HG02610 (cell line): ENCODE measurements around the gene EGFL6.

ENCODE experiments used
- ATAC-seq: cut with Tn5 transposase; IDR thresholded peaks from one replicate; pipeline ENCODE4 v1.9.1; 2021; ENCODE audit warnings: mild to moderate bottlenecking, moderate library complexity; ENCODE audit not compliant: unreplicated experiment

The EGFL6 gene

GRCh38 chrX:13569479-13570260, at the start of gene EGFL6:
Gene EGFL6 (plus strand): TSS chrX:13569601. CDS start chrX:13569862, 261 bp downstream.
- ATAC-seq: no peak

- no peak for ATAC-seq
These were observed 49.0 kb upstream of the EGFL6 start for GRCh38 chrX:13520351-13520750.

- ATAC-seq: no peak
These were observed 48.5 kb upstream of the EGFL6 start for GRCh38 chrX:13520936-13521335.

- no peak for ATAC-seq
These were observed 46.6 kb upstream of the EGFL6 start for GRCh38 chrX:13522811-13523210.

GRCh38 chrX:13533726-13534125, 35.7 kb upstream of the EGFL6 start:
- ATAC-seq: no peak

GRCh38 chrX:13535376-13536165, 33.8 kb upstream of the EGFL6 start:
- ATAC-seq: no peak

GRCh38 chrX:13536551-13536950, 32.9 kb upstream of the EGFL6 start:
- ATAC-seq: no peak

GRCh38 chrX:13538414-13538813, 31.0 kb upstream of the EGFL6 start:
- ATAC-seq: no peak

GRCh38 chrX:13540602-13541001, 28.8 kb upstream of the EGFL6 start:
- no peak for ATAC-seq

- no peak for ATAC-seq
These were observed 23.7 kb upstream of the EGFL6 start for GRCh38 chrX:13545726-13546125.

- ATAC-seq: no peak
These were observed 21.7 kb upstream of the EGFL6 start for GRCh38 chrX:13547671-13548070.

- ATAC-seq: no peak
These were observed 19.1 kb upstream of the EGFL6 start for GRCh38 chrX:13550346-13550745.

GRCh38 chrX:13551610-13552009, 17.8 kb upstream of the EGFL6 start:
- ATAC-seq: no peak

- no peak for ATAC-seq
These were observed 16.5 kb upstream of the EGFL6 start for GRCh38 chrX:13552892-13553291.

GRCh38 chrX:13565511-13565910, 3.9 kb upstream of the EGFL6 start:
- no peak for ATAC-seq

- no peak for ATAC-seq
These were observed 832 bp downstream of the EGFL6 start for GRCh38 chrX:13570261-13570605.

- ATAC-seq: no peak
These were observed 1.7 kb downstream of the EGFL6 start for GRCh38 chrX:13571136-13571535.

- peak; percentile 45 for ATAC-seq
These were observed 5.2 kb downstream of the EGFL6 start for GRCh38 chrX:13574600-13574999.

- ATAC-seq: no peak
These were observed 10.3 kb downstream of the EGFL6 start for GRCh38 chrX:13579661-13580060.

- no peak for ATAC-seq
These were observed 12.2 kb downstream of the EGFL6 start for GRCh38 chrX:13581554-13581953.

- no peak for ATAC-seq
These were observed 18.5 kb downstream of the EGFL6 start for GRCh38 chrX:13587786-13588477.

GRCh38 chrX:13590207-13590606, 20.8 kb downstream of the EGFL6 start:
- no peak for ATAC-seq
